GM18858 (cell line): ENCODE results near the gene DDX54.
A peak's percentile ranks its signal among the peaks of the same experiment; 100 is the strongest.
"Not testable (repeated sequence)": the region's sequence is repeated elsewhere in the genome, so short reads cannot be mapped to it uniquely, and the experiment has no call there.

Experiments
- ATAC-seq: cut with Tn5 transposase; IDR thresholded peaks from one replicate; pipeline ENCODE4 v1.9.1; 2021; ENCODE audit not compliant: unreplicated experiment

Gene DDX54

GRCh38 chr12:113221181-113221996 lies 36.1 kb upstream of the DDX54 start, which contains the start of gene TPCN1:
TPCN1 (plus strand) TSS chr12:113221464; CDS start chr12:113226853, 5,389 bp downstream.
- peak; percentile 84 for ATAC-seq

GRCh38 chr12:113220593-113221180 lies 35.4 kb upstream of the DDX54 start:
- no peak for ATAC-seq

- no peak for ATAC-seq
Observed at GRCh38 chr12:113216027-113216426, 30.7 kb upstream of the DDX54 start.

GRCh38 chr12:113214895-113215400 lies 29.7 kb upstream of the DDX54 start:
- ATAC-seq = no peak

- no peak for ATAC-seq
Observed at GRCh38 chr12:113211160-113211559, 25.9 kb upstream of the DDX54 start.

- peak; percentile 78 for ATAC-seq
Observed at GRCh38 chr12:113208041-113208934, 23.0 kb upstream of the DDX54 start.

GRCh38 chr12:113207613-113208040 lies 22.3 kb upstream of the DDX54 start:
- no peak for ATAC-seq

- ATAC-seq = not testable (repeated sequence)
Observed at GRCh38 chr12:113206802-113207201, 21.5 kb upstream of the DDX54 start.

GRCh38 chr12:113204804-113205203 lies 19.5 kb upstream of the DDX54 start:
- ATAC-seq = no peak

- no peak for ATAC-seq
Observed at GRCh38 chr12:113203852-113204760, 18.8 kb upstream of the DDX54 start.

GRCh38 chr12:113202300-113203075 lies 17.2 kb upstream of the DDX54 start:
- ATAC-seq = no peak

- ATAC-seq = no peak
Observed at GRCh38 chr12:113201187-113202177, 16.2 kb upstream of the DDX54 start.

GRCh38 chr12:113200021-113200797 lies 14.9 kb upstream of the DDX54 start:
- ATAC-seq = no peak

GRCh38 chr12:113198296-113198695 lies 13.0 kb upstream of the DDX54 start:
- no peak for ATAC-seq

- ATAC-seq = no peak
Observed at GRCh38 chr12:113197518-113198077, 12.3 kb upstream of the DDX54 start.

- ATAC-seq = no peak
Observed at GRCh38 chr12:113196990-113197389, 11.7 kb upstream of the DDX54 start.

- ATAC-seq = no peak
Observed at GRCh38 chr12:113196582-113196981, 11.3 kb upstream of the DDX54 start.
